Calu3 (cell line): ENCODE data around the gene DUSP16. TPM values are rescaled to one million over a fixed set of nuclear protein-coding genes. Genes with fewer than 3 reads are reported as not detected.

ENCODE experiments used
- BruUV-seq: library from RNA; stranded (reverse); fragments of 400-500 nt; replicated peaks from 2 replicates; lab custom pipeline; 2021; lab: Mats Ljungman, UMichigan
- CTCF ChIA-PET: fragments of 300-600 bp; sonication (Branson Sonifier 250); formaldehyde crosslinking; loops from one replicate; lab custom pipeline; 2022; ENCODE audit warnings: antibody characterized with exemption; lab: Charles Lee
- DNase-seq: peaks from one replicate; pipeline ENCODE4 v3.0.0; 2022
- H3K27ac Mint-ChIP-seq: one replicate; pipeline ENCODE4 v1.8.0; 2022; ENCODE audit warnings: mixed read lengths; ENCODE audit not compliant: unreplicated experiment
- H3K27me3 Mint-ChIP-seq: one replicate; pipeline ENCODE4 v1.8.0; 2022; ENCODE audit warnings: mixed read lengths; ENCODE audit not compliant: unreplicated experiment
- H3K36me3 Mint-ChIP-seq: one replicate; pipeline ENCODE4 v1.8.0; 2022; ENCODE audit warnings: mild to moderate bottlenecking, moderate library complexity, mixed read lengths; ENCODE audit not compliant: insufficient read depth, unreplicated experiment
- H3K4me1 Mint-ChIP-seq: one replicate; pipeline ENCODE4 v1.8.0; 2022; ENCODE audit warnings: mild to moderate bottlenecking, low read depth, mixed read lengths; ENCODE audit not compliant: unreplicated experiment
- H3K4me3 Mint-ChIP-seq: one replicate; pipeline ENCODE4 v1.8.0; 2022; ENCODE audit warnings: mild to moderate bottlenecking, low read depth, moderate library complexity, mixed read lengths; ENCODE audit not compliant: unreplicated experiment
- H3K9me3 Mint-ChIP-seq: one replicate; pipeline ENCODE4 v1.8.0; 2022; ENCODE audit warnings: low read depth, mixed read lengths; ENCODE audit not compliant: unreplicated experiment
- CTCF ChIP-seq: fragments of 200-600 bp; IDR thresholded peaks from one replicate; pipeline ENCODE4 v1.8.0; 2022; ENCODE audit warnings: antibody characterized with exemption; ENCODE audit not compliant: unreplicated experiment
- intact Hi-C: fragments of 100-400 bp; cut with micrococcal nuclease; formaldehyde crosslinking; loops from one replicate; pipeline ENCODE4 v1.10.0; 2022; ENCODE audit not compliant: unreplicated experiment
- total RNA-seq: library from RNA; stranded (reverse); gene quantifications from 2 replicates; pipeline ENCODE4 v1.2.3, GENCODE V29; 2022

Gene DUSP16
- total RNA-seq, 1 experiment from 2014 or later = 25.8 TPM

- Mint-ChIP-seq H3K36me3 (no peaks in the 10 kb centered on the region), H3K4me3 (no peak overlapping the region), H3K27me3 (no peaks in the 10 kb centered on the region), H3K9me3 (no peaks in the 10 kb centered on the region), H3K27ac (no peak overlapping the region), H3K4me1 (peaks cover 6% of the 10 kb centered on the region)
- no TSS peak for BruUV-seq
- intact Hi-C loops = no loop called here
- CTCF ChIA-PET = no interaction called here
- TF ChIP-seq CTCF = no peak
- no peak for DNase-seq
Measured at GRCh38 chr12:12546314-12546772, 16.3 kb downstream of the DUSP16 start.

DNA sequence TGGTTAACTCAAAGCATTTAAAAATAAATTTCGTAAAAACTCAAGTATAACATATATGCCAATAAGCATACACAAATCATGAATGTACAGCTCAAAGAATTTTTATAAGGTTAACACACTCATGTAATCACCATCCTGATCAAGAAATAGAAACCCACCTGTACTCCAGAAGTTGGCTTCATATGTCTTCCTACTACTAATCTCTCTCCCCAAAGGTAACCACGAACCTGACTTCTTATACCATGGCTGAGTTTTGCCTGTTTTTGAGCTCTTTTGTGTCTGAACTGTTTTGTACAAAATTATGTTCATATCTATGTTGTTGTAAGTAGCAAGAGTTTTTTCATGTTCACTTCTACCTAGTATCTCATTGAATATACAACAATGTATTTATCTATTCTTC is 18.7 kb downstream of the DUSP16 start:
- no peak for TF ChIP-seq CTCF
- H3K27me3 Mint-ChIP-seq = no peaks in the 10 kb centered on the region
- BruUV-seq = no TSS peak
- no peaks in the 10 kb centered on the region for H3K9me3 Mint-ChIP-seq
- H3K4me1 Mint-ChIP-seq = peaks cover 12% of the 10 kb centered on the region
- intact Hi-C loops = no loop called here
- H3K27ac Mint-ChIP-seq = no peak overlapping the region
- DNase-seq = no peak
- CTCF ChIA-PET = interaction anchor here (0.6 kb wide), 1 partner anchor 168 kb away, joined by 7 read pairs; no protein-coding TSS in a partner anchor
- no peak overlapping the region for H3K4me3 Mint-ChIP-seq
- no peaks in the 10 kb centered on the region for H3K36me3 Mint-ChIP-seq

- no peak for DNase-seq
Measured at GRCh38 chr12:12542964-12543363, 19.7 kb downstream of the DUSP16 start.

GRCh38 chr12:12542286-12542685 is 20.4 kb downstream of the DUSP16 start:
- H3K36me3 Mint-ChIP-seq = no peaks in the 10 kb centered on the region
- H3K4me1 Mint-ChIP-seq = peaks cover 8% of the 10 kb centered on the region
- no peak for DNase-seq
- no peaks in the 10 kb centered on the region for H3K9me3 Mint-ChIP-seq
- H3K27ac Mint-ChIP-seq = no peak overlapping the region
- H3K27me3 Mint-ChIP-seq = no peaks in the 10 kb centered on the region
- BruUV-seq = no TSS peak
- no peak overlapping the region for H3K4me3 Mint-ChIP-seq
- CTCF ChIA-PET = no interaction called here
- no peak for TF ChIP-seq CTCF
- intact Hi-C loops = no loop called here

More at GRCh38 chr12:12542964-12543363, 19.7 kb downstream of the DUSP16 start:
- intact Hi-C loops = no loop called here
- Mint-ChIP-seq H3K27ac (no peak overlapping the region), H3K36me3 (no peaks in the 10 kb centered on the region), H3K4me3 (no peak overlapping the region), H3K9me3 (no peaks in the 10 kb centered on the region), H3K4me1 (peaks cover 14% of the 10 kb centered on the region), H3K27me3 (no peaks in the 10 kb centered on the region)
- TF ChIP-seq CTCF = no peak
- BruUV-seq = no TSS peak
- CTCF ChIA-PET = no interaction called here
